Body of pancreas (tissue), 4 donors: ENCODE data around the gene RBM33. TPM values are rescaled to one million over a fixed set of nuclear protein-coding genes. Genes with fewer than 3 reads are reported as not detected.
A peak's percentile ranks its signal among the peaks of the same experiment; 100 is the strongest.

Experiments
- ATAC-seq: fragments of 150-250 bp; one replicate; pipeline ENCODE4 v1.9.1; 2016
- DNase-seq, 4 donors: peaks; one replicate each; pipeline ENCODE4 v3.0.0-alpha.2; 2019
- H3K27ac ChIP-seq, 4 donors: fragments of 200-600 bp; sonication (generic); 1 replicate in 3 of 4; 2 replicates in 1 of 4; pipeline versions ENCODE4 v1.5.1 to v1.6.1; 2016 to 2019; ENCODE audit warnings: mild to moderate bottlenecking in 1 of 4, mixed read lengths in 1 of 4, moderate library complexity in 1 of 4
- H3K27me3 ChIP-seq, 2 donors: fragments of 200-600 bp; sonication (generic); one replicate each; pipeline ENCODE4 v1.6.0; 2016; ENCODE audit warnings: mild to moderate bottlenecking in 1 of 2
- H3K36me3 ChIP-seq, 2 donors: fragments of 200-600 bp; sonication (generic); replicated peaks in 1 of 2; 2 replicates each; pipeline ENCODE4 v1.5.1; 2016; ENCODE audit warnings: low read depth in 2 of 2; ENCODE audit not compliant: insufficient read depth in 1 of 2
- H3K4me1 ChIP-seq: fragments of 200-600 bp; sonication (generic); one replicate; pipeline ENCODE4 v1.6.0; 2016
- H3K4me3 ChIP-seq, 2 donors: fragments of 200-600 bp; sonication (generic); 1 replicate in 1 of 2; 2 replicates in 1 of 2; pipeline ENCODE4 v1.5.1; 2016 to 2019
- H3K9me3 ChIP-seq, 3 donors: fragments of 200-600 bp; sonication (generic); 1 replicate in 2 of 3; 2 replicates in 1 of 3; pipeline ENCODE4 v1.5.1; 2016
- CTCF ChIP-seq, 7 experiments: fragments of 450-650 bp in 4 of 7; fragments of 200-600 bp in 3 of 7; sonication (generic) in 3 of 7; IDR thresholded peaks; one replicate each; pipeline ENCODE4 v1.5.1; 2016 to 2019; ENCODE audit warnings: antibody characterized with exemption in 7 of 7
- POLR2A ChIP-seq, 3 donors: fragments of 450-650 bp; IDR thresholded peaks; one replicate each; pipeline ENCODE4 v1.6.1; 2016; ENCODE audit warnings: antibody characterized with exemption in 3 of 3, mild to moderate bottlenecking in 2 of 3
- WGBS, 2 donors: methylation state at CpG; one replicate each; pipeline ENCODE4 v1.1.5; 2017; 5-methylcytosine and 5-hydroxymethylcytosine counted together
- intact Hi-C: fragments of 100-400 bp; cut with DNase I; formaldehyde crosslinking; loops from one replicate; pipeline ENCODE4 v1.15.1; 2023
- total RNA-seq, 2 donors: library from RNA; depleted of rRNA; stranded (reverse); fragments of >200 nt; gene quantifications; one replicate each; pipeline ENCODE4 v1.1.0, GENCODE V29; 2016

Gene RBM33
- total RNA-seq, 2 donors from 2014 or later: 30.6 to 78.4 TPM

- Histone ChIP-seq H3K4me1 (peaks cover 53% of the 10 kb centered on the region), H3K36me3 (no peaks in the 10 kb centered on the region), H3K9me3 (no peaks in the 10 kb centered on the region), H3K27ac (no peak overlapping the region), H3K4me3 (no peak overlapping the region), H3K27me3 (no peaks in the 10 kb centered on the region)
- ATAC-seq (no peak), DNase-seq (no peak)
- TF ChIP-seq POLR2A (IDR thresholded peaks at IDR 0.05) (no peak), CTCF (IDR thresholded peaks at IDR 0.05) (no peak)
- intact Hi-C loops: no loop called here
- 58 to 62% methylated on average over 3 of the region's 3 CpGs for WGBS, 2 donors
These were observed 86.9 kb downstream of the RBM33 start for GRCh38 chr7:155731380-155731779.

- ATAC-seq: no peak
- Histone ChIP-seq H3K36me3 (no peaks in the 10 kb centered on the region), H3K27me3 (no peaks in the 10 kb centered on the region), H3K9me3 (no peaks in the 10 kb centered on the region), H3K4me1 (peaks cover 53% of the 10 kb centered on the region), H3K4me3 (no peak overlapping the region), H3K27ac (no peak overlapping the region)
- intact Hi-C loops: no loop called here
- 100% methylated on average over 1 of the region's 1 CpG for WGBS, 2 donors
- TF ChIP-seq POLR2A (IDR thresholded peaks at IDR 0.05) (no peak), CTCF (IDR thresholded peaks at IDR 0.05) (no peak)
- DNase-seq: no peak
These were observed 87.4 kb downstream of the RBM33 start for GRCh38 chr7:155731871-155732270.

GRCh38 chr7:155732286-155732685 lies 87.8 kb downstream of the RBM33 start:
- 92 to 93% methylated on average over 6 of the region's 6 CpGs for WGBS, 2 donors
- Histone ChIP-seq H3K9me3 (no peaks in the 10 kb centered on the region), H3K4me1 (peaks cover 49% of the 10 kb centered on the region), H3K27ac (no peak overlapping the region), H3K4me3 (no peak overlapping the region), H3K27me3 (no peaks in the 10 kb centered on the region), H3K36me3 (no peaks in the 10 kb centered on the region)
- DNase-seq (no peak), ATAC-seq (no peak)
- intact Hi-C loops: no loop called here
- TF ChIP-seq POLR2A (IDR thresholded peaks at IDR 0.05): no peak
- TF ChIP-seq CTCF (IDR thresholded peaks at IDR 0.05): no peak

- no peak for ATAC-seq
- 57 to 61% methylated on average over 12 to 14 of the region's 14 CpGs for WGBS, 2 donors
- Histone ChIP-seq H3K4me1 (peaks cover 34% of the 10 kb centered on the region), H3K4me3 (no peak overlapping the region), H3K27ac (no peak overlapping the region), H3K9me3 (no peaks in the 10 kb centered on the region), H3K27me3 (no peaks in the 10 kb centered on the region), H3K36me3 (peaks cover 0 to 7% of the 10 kb centered on the region in 2 donors)
- peak in 1 of 4 donors; percentile 47 for DNase-seq
- TF ChIP-seq CTCF (IDR thresholded peaks at IDR 0.05) (no peak), POLR2A (IDR thresholded peaks at IDR 0.05) (no peak)
- intact Hi-C loops: no loop called here
These were observed 89.4 kb downstream of the RBM33 start for GRCh38 chr7:155733582-155734444.

- no peak for ATAC-seq
These were observed 90.0 kb downstream of the RBM33 start for GRCh38 chr7:155734445-155734809.

More at GRCh38 chr7:155734445-155734809, 90.0 kb downstream of the RBM33 start:
- WGBS, 2 donors: 72 to 74% methylated on average over 3 of the region's 3 CpGs
- DNase-seq: no peak
- H3K4me3 ChIP-seq: no peak overlapping the region
- peaks cover 0 to 11% of the 10 kb centered on the region in 2 donors for H3K36me3 ChIP-seq
- no peak for TF ChIP-seq CTCF (IDR thresholded peaks at IDR 0.05)
- TF ChIP-seq POLR2A (IDR thresholded peaks at IDR 0.05): no peak
- intact Hi-C loops: no loop called here
- H3K4me1 ChIP-seq: peaks cover 28% of the 10 kb centered on the region
- H3K27me3 ChIP-seq: no peaks in the 10 kb centered on the region
- no peaks in the 10 kb centered on the region for H3K9me3 ChIP-seq
- no peak overlapping the region for H3K27ac ChIP-seq
